Measurements from ENCODE around the gene LRRTM3.

The LRRTM3 gene

GRCh38 chr10:66929375-66929774 is 3.5 kb downstream of the LRRTM3 start:
- no peak overlapping the region for H3K4me3 ChIP-seq (replicated peaks in 1 of 2; ENCODE audit: low read depth in 2 of 2, low read length in 2 of 2)
- no peak for TF ChIP-seq CTCF (IDR thresholded peaks at IDR 0.05; ENCODE audit: low read depth, low read length)
- DNase-seq (ENCODE audit: low read depth in 2 of 2) = no peak

- H3K4me3 ChIP-seq (replicated peaks in 1 of 2; ENCODE audit: low read depth in 2 of 2, low read length in 2 of 2) = no peak overlapping the region
- peak; percentile 75 for TF ChIP-seq CTCF (IDR thresholded peaks at IDR 0.05; ENCODE audit: low read depth, low read length)
- peak; percentile 79 to 86 for DNase-seq (ENCODE audit: low read depth in 2 of 2)
Measured at GRCh38 chr10:66931340-66931948, 5.6 kb downstream of the LRRTM3 start.

GRCh38 chr10:66931949-66932343 is 6.1 kb downstream of the LRRTM3 start:
- peak in 1 of 2 donors; percentile 5 for DNase-seq (ENCODE audit: low read depth in 2 of 2)
- H3K4me3 ChIP-seq (replicated peaks in 1 of 2; ENCODE audit: low read depth in 2 of 2, low read length in 2 of 2) = no peak overlapping the region
- no peak for TF ChIP-seq CTCF (IDR thresholded peaks at IDR 0.05; ENCODE audit: low read depth, low read length)

- no peak overlapping the region for H3K4me3 ChIP-seq (replicated peaks in 1 of 2; ENCODE audit: low read depth in 2 of 2, low read length in 2 of 2)
- TF ChIP-seq CTCF (IDR thresholded peaks at IDR 0.05; ENCODE audit: low read depth, low read length) = no peak
- DNase-seq (ENCODE audit: low read depth in 2 of 2) = no peak
Measured at GRCh38 chr10:66934711-66935110, 8.9 kb downstream of the LRRTM3 start.

- H3K4me3 ChIP-seq (replicated peaks in 1 of 2; ENCODE audit: low read depth in 2 of 2, low read length in 2 of 2) = no peak overlapping the region
- no peak for DNase-seq (ENCODE audit: low read depth in 2 of 2)
- no peak for TF ChIP-seq CTCF (IDR thresholded peaks at IDR 0.05; ENCODE audit: low read depth, low read length)
Measured at GRCh38 chr10:66940965-66941364, 15.1 kb downstream of the LRRTM3 start.

- no peak for DNase-seq (ENCODE audit: low read depth in 2 of 2)
- TF ChIP-seq CTCF (IDR thresholded peaks at IDR 0.05; ENCODE audit: low read depth, low read length) = no peak
- no peak overlapping the region for H3K4me3 ChIP-seq (replicated peaks in 1 of 2; ENCODE audit: low read depth in 2 of 2, low read length in 2 of 2)
Measured at GRCh38 chr10:66941491-66941890, 15.7 kb downstream of the LRRTM3 start.

GRCh38 chr10:66942407-66942806 is 16.6 kb downstream of the LRRTM3 start:
- no peak for DNase-seq (ENCODE audit: low read depth in 2 of 2)
- TF ChIP-seq CTCF (IDR thresholded peaks at IDR 0.05; ENCODE audit: low read depth, low read length) = no peak
- H3K4me3 ChIP-seq (replicated peaks in 1 of 2; ENCODE audit: low read depth in 2 of 2, low read length in 2 of 2) = no peak overlapping the region

All from cardiac fibroblast (primary cell).